ENCODE data around the gene NAPA.

DNA sequence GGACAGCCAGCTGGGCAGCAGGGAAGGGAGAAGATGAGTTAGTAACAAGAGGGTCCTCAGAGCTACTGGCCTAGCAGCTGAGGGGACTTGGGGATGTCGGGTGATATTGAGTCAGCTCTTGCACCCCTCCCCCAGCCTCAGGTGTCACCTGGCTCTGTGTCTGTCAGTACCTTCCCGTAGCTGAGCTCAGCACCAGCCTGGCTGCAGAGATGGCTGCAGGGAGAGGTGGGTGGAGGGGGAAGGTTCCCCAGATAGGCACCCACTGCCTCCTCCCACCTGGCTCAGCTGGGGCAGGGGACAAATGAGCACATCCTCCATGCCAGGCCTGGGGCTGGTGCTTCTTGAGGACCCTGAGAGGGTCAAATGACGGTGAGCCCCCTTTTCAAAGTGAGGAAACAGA, 24.0 kb downstream of the NAPA start:
- TF ChIP-seq, protein P1, sequence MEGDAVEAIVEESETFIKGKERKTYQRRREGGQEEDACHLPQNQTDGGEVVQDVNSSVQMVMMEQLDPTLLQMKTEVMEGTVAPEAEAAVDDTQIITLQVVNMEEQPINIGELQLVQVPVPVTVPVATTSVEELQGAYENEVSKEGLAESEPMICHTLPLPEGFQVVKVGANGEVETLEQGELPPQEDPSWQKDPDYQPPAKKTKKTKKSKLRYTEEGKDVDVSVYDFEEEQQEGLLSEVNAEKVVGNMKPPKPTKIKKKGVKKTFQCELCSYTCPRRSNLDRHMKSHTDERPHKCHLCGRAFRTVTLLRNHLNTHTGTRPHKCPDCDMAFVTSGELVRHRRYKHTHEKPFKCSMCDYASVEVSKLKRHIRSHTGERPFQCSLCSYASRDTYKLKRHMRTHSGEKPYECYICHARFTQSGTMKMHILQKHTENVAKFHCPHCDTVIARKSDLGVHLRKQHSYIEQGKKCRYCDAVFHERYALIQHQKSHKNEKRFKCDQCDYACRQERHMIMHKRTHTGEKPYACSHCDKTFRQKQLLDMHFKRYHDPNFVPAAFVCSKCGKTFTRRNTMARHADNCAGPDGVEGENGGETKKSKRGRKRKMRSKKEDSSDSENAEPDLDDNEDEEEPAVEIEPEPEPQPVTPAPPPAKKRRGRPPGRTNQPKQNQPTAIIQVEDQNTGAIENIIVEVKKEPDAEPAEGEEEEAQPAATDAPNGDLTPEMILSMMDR (IDR thresholded peaks at IDR 0.05) = no peak
- TF ChIP-seq POLR2A (IDR thresholded peaks at IDR 0.05) (no peak), EP300 (IDR thresholded peaks at IDR 0.05) (no peak)

Data from ovary (tissue), 3 donors.